HCT116 (cell line): ENCODE measurements around the gene FALEC.

Experiments
- RAD21 ChIP-seq: IDR thresholded peaks from 2 replicates; pipeline ENCODE4 v1.6.1; 2012; ENCODE audit warnings: low read depth, mild to moderate bottlenecking
- SP1 ChIP-seq: IDR thresholded peaks from 2 replicates; pipeline ENCODE4 v1.6.1; 2012; ENCODE audit warnings: low read depth
- TF ChIP-seq, protein P1 (sequence below): IDR thresholded peaks from 2 replicates; pipeline ENCODE4 v1.6.1; 2012
- TF ChIP-seq, protein P2 (sequence below), 3 experiments: fragments of 200-600 bp in 1 of 3; sonication (generic) in 1 of 3; IDR thresholded peaks in 2 of 3; conservative IDR thresholded peaks in 1 of 3; 2 replicates each; pipeline ENCODE4 v1.5.1; 2012 to 2017; ENCODE audit warnings: low read depth in 2 of 3, low read length in 2 of 3, antibody characterized with exemption in 1 of 3, borderline replicate concordance in 1 of 3, control low read depth in 1 of 3, mild to moderate bottlenecking in 1 of 3, mixed read lengths in 1 of 3, mixed run types in 1 of 3, moderate library complexity in 1 of 3; ENCODE audit not compliant: insufficient read depth in 1 of 3

DNA sequence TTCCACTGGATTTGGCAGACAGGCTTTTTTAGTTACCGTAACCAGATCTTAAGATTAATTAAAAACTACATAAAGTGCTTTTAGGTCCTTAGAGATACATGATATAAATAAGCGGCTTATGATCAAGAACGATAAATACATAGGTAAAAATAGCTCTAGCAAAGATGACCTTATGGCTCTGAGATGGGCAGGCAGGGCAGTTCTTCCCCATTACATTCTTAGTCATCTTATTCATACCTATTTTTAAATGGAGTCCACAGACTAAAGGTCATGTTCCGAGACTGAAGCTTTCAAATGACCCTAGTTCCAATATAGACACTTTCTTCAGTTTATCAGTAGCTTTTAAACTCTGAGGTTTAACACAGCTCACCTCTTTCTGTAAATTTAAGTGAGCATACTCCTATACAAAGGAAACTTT lies 59.5 kb downstream of the FALEC start:
- TF ChIP-seq, protein P1, sequence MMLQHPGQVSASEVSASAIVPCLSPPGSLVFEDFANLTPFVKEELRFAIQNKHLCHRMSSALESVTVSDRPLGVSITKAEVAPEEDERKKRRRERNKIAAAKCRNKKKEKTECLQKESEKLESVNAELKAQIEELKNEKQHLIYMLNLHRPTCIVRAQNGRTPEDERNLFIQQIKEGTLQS, result no peak
- no peak for TF ChIP-seq RAD21
- TF ChIP-seq, protein P2, sequence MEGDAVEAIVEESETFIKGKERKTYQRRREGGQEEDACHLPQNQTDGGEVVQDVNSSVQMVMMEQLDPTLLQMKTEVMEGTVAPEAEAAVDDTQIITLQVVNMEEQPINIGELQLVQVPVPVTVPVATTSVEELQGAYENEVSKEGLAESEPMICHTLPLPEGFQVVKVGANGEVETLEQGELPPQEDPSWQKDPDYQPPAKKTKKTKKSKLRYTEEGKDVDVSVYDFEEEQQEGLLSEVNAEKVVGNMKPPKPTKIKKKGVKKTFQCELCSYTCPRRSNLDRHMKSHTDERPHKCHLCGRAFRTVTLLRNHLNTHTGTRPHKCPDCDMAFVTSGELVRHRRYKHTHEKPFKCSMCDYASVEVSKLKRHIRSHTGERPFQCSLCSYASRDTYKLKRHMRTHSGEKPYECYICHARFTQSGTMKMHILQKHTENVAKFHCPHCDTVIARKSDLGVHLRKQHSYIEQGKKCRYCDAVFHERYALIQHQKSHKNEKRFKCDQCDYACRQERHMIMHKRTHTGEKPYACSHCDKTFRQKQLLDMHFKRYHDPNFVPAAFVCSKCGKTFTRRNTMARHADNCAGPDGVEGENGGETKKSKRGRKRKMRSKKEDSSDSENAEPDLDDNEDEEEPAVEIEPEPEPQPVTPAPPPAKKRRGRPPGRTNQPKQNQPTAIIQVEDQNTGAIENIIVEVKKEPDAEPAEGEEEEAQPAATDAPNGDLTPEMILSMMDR (IDR thresholded peaks at IDR 0.05 in 2 of 3, conservative IDR thresholded peaks at IDR 0.05 in 1 of 3; ENCODE audit: borderline replicate concordance in 1 of 3, insufficient read depth in 1 of 3, low read depth in 2 of 3, low read length in 2 of 3), result no peak
- no peak for TF ChIP-seq SP1
